A673 (cell line): ENCODE data around the gene NT5E. TPM values are rescaled to one million over a fixed set of nuclear protein-coding genes. Genes with fewer than 3 reads are reported as not detected.

ENCODE experiments used
- BruUV-seq: library from RNA; stranded (reverse); fragments of 400-500 nt; replicated peaks from 2 replicates; lab custom pipeline; 2021; lab: Mats Ljungman, UMichigan
- CTCF ChIA-PET: fragments of 300-600 bp; sonication (Branson Sonifier 250); formaldehyde crosslinking; loops from one replicate; lab custom pipeline; 2022; ENCODE audit warnings: antibody characterized with exemption; lab: Charles Lee
- POLR2A ChIA-PET: fragments of 300-600 bp; sonication (Branson Sonifier 250); formaldehyde crosslinking; loops from one replicate; lab custom pipeline; 2022; ENCODE audit warnings: antibody characterized with exemption; ENCODE audit not compliant: low non-redundant PET; lab: Charles Lee
- DNase-seq: peaks from one replicate; pipeline ENCODE4 v3.0.0-alpha.2; 2015; ENCODE audit warnings: low spot score
- H3K27ac ChIP-seq: fragments of 200-600 bp; sonication (generic); 2 replicates; pipeline ENCODE4 v1.5.1; 2016; ENCODE audit warnings: mixed run types, low read depth, mild to moderate bottlenecking, mixed read lengths, antibody characterized with exemption, low read length; ENCODE audit not compliant: poor library complexity, severe bottlenecking
- H3K27me3 ChIP-seq: fragments of 200-600 bp; sonication (generic); replicated peaks from 2 replicates; pipeline ENCODE4 v1.6.1; 2017; ENCODE audit warnings: mixed run types, low read depth, mild to moderate bottlenecking, mixed read lengths, antibody characterized with exemption, low read length; ENCODE audit not compliant: insufficient read depth, poor library complexity
- H3K36me3 ChIP-seq: fragments of 200-600 bp; sonication (generic); 2 replicates; pipeline ENCODE4 v1.6.1; 2016; ENCODE audit warnings: mixed run types, mild to moderate bottlenecking, mixed read lengths, antibody characterized with exemption, low read length; ENCODE audit not compliant: insufficient read depth, poor library complexity, severe bottlenecking
- H3K4me1 ChIP-seq: fragments of 200-600 bp; sonication (generic); 2 replicates; pipeline ENCODE4 v1.6.1; 2017; ENCODE audit warnings: mixed run types, mild to moderate bottlenecking, mixed read lengths, antibody characterized with exemption, low read length; ENCODE audit not compliant: insufficient read depth, poor library complexity, severe bottlenecking
- H3K4me3 ChIP-seq: fragments of 200-600 bp; sonication (generic); 2 replicates; pipeline ENCODE4 v1.5.1; 2016; ENCODE audit warnings: low read depth, mixed run types, mild to moderate bottlenecking, mixed read lengths, low read length; ENCODE audit not compliant: poor library complexity, severe bottlenecking
- H3K9me3 ChIP-seq: fragments of 200-600 bp; sonication (generic); 2 replicates; pipeline ENCODE4 v1.6.1; 2016; ENCODE audit warnings: mixed run types, low read depth, mild to moderate bottlenecking, mixed read lengths, antibody characterized with exemption, low read length; ENCODE audit not compliant: poor library complexity, severe bottlenecking
- EZH2 ChIP-seq: fragments of 200-600 bp; sonication (generic); IDR thresholded peaks from 2 replicates; pipeline ENCODE4 v1.6.1; 2017; ENCODE audit warnings: borderline replicate concordance, low read depth, mild to moderate bottlenecking, mixed read lengths, antibody characterized with exemption, low read length; ENCODE audit not compliant: poor library complexity, severe bottlenecking
- intact Hi-C: fragments of 100-400 bp; cut with micrococcal nuclease; formaldehyde crosslinking; loops from one replicate; pipeline ENCODE4 v1.10.0; 2022; ENCODE audit not compliant: unreplicated experiment
- total RNA-seq: library from RNA; stranded (reverse); gene quantifications from 2 replicates; pipeline ENCODE4 v1.2.3, GENCODE V29; 2021
- TF ChIP-seq, protein P1 (sequence below): fragments of 300-800, 200-600 bp; sonication (generic); conservative IDR thresholded peaks from 2 replicates; pipeline ENCODE4 v1.5.1; 2017; ENCODE audit warnings: low read depth, mild to moderate bottlenecking, antibody characterized with exemption, low read length, moderate library complexity, mixed read lengths

NT5E gene
- total RNA-seq, 1 experiment from 2014 or later = 32.7 TPM

DNA sequence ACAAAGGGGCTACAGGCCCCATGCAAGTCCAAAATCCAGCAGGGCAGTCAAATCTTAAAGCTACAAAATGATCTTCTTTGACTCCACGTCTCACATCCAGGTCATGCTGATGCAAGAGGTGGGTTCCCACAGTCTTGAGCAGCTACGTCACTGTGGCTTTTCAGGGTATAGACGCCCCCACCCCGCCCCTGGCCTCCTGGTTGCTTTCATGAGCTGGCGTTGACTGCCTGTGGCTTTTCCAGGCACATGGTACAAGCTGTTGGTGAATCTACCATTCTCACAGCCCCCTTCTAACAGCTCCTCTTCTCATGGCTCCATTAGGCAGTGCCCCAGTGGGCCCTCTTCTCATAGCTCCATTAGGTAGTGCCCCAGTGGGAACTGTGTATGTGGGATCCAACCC is 47.0 kb downstream of the NT5E start:
- Histone ChIP-seq H3K9me3 (no peaks in the 10 kb centered on the region), H3K4me3 (no peak overlapping the region), H3K27ac (no peak overlapping the region), H3K27me3 (no peaks in the 10 kb centered on the region), H3K36me3 (no peaks in the 10 kb centered on the region), H3K4me1 (no peaks in the 10 kb centered on the region)
- TF ChIP-seq EZH2 = no peak
- TF ChIP-seq, protein P1, sequence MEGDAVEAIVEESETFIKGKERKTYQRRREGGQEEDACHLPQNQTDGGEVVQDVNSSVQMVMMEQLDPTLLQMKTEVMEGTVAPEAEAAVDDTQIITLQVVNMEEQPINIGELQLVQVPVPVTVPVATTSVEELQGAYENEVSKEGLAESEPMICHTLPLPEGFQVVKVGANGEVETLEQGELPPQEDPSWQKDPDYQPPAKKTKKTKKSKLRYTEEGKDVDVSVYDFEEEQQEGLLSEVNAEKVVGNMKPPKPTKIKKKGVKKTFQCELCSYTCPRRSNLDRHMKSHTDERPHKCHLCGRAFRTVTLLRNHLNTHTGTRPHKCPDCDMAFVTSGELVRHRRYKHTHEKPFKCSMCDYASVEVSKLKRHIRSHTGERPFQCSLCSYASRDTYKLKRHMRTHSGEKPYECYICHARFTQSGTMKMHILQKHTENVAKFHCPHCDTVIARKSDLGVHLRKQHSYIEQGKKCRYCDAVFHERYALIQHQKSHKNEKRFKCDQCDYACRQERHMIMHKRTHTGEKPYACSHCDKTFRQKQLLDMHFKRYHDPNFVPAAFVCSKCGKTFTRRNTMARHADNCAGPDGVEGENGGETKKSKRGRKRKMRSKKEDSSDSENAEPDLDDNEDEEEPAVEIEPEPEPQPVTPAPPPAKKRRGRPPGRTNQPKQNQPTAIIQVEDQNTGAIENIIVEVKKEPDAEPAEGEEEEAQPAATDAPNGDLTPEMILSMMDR = no peak
- ChIA-PET CTCF (no interaction called here), POLR2A (no interaction called here)
- BruUV-seq = no TSS peak
- no peak for DNase-seq
- intact Hi-C loops = no loop called here

- H3K27ac ChIP-seq = no peak overlapping the region
- H3K27me3 ChIP-seq = no peaks in the 10 kb centered on the region
- no TSS peak for BruUV-seq
- TF ChIP-seq, protein P1 = no peak
- TF ChIP-seq EZH2 = no peak
- no peak overlapping the region for H3K4me3 ChIP-seq
- ChIA-PET CTCF (no interaction called here), POLR2A (no interaction called here)
- H3K4me1 ChIP-seq = no peaks in the 10 kb centered on the region
- no peaks in the 10 kb centered on the region for H3K9me3 ChIP-seq
- no peaks in the 10 kb centered on the region for H3K36me3 ChIP-seq
- DNase-seq = no peak
- intact Hi-C loops = no loop called here
Observed at GRCh38 chr6:85498596-85499258, 48.8 kb downstream of the NT5E start.

DNA sequence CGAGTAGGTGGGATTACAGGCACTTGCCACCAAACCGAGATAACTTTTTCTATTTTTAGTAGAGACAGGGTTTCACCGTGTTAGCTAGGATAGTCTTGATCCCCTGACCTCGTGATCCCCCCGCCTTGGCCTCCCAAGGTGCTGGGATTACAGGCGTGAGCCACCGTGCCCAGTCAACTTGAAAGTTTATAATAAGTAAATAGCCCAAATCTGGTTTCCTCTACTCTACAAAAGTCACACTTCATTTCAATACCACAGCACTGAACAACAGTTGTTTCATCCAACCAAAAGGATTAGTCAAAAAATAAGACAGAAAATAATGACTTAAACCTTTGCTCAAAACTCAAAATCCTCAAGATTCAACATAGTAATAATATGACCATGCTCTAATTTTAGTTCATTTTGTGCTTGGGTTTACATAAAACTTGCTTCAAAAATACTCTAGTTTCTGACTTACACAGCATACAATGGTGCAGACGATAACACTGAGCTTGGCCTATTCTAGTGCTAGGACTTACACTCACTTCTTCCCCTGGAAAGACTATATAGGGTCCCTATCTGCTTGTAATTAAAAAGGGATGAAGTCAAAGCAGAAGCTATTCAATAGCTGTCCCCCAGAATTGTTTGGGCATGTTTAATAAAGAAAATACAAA is 56.7 kb downstream of the NT5E start:
- Histone ChIP-seq H3K9me3 (no peaks in the 10 kb centered on the region), H3K27me3 (no peaks in the 10 kb centered on the region), H3K4me3 (no peak overlapping the region), H3K27ac (no peak overlapping the region), H3K4me1 (no peaks in the 10 kb centered on the region), H3K36me3 (no peaks in the 10 kb centered on the region)
- ChIA-PET POLR2A (no interaction called here), CTCF (no interaction called here)
- DNase-seq = no peak
- TF ChIP-seq, protein P1 = no peak
- TF ChIP-seq EZH2 = no peak
- no TSS peak for BruUV-seq
- intact Hi-C loops = no loop called here
